ENCODE data around the gene PPP1R17.

DNA sequence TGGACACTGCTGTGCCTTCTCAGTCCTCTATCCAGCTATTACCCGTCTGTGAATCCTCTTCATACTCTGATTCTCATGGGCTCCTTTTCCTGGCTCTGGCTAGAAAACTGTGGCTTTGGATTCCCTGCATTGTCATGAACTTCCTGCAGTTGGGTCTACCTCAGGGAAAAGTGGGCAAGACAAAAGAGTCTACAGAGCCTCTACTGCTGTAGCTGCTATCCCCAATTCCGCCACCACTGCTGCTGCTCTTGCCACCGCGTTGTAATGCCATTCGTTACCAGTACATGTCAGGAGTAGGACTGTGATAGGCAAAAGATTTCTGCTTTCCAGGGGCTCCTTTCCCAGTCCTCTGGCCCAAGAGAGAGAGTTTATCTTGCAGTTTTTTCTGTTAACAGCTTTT lies 23.9 kb upstream of the PPP1R17 start:
- TF ChIP-seq JUND (IDR thresholded peaks at IDR 0.05) (no peak), CTCF (IDR thresholded peaks at IDR 0.05; ENCODE audit: low read depth, low read length, missing input control) (no peak), MAX (IDR thresholded peaks at IDR 0.05) (no peak), RXRA (IDR thresholded peaks at IDR 0.05) (no peak), YY1 (IDR thresholded peaks at IDR 0.05) (no peak), GABPA (IDR thresholded peaks at IDR 0.05 in 1 of 2, conservative IDR thresholded peaks at IDR 0.05 in 1 of 2) (no peak)
- TF ChIP-seq, protein P1, sequence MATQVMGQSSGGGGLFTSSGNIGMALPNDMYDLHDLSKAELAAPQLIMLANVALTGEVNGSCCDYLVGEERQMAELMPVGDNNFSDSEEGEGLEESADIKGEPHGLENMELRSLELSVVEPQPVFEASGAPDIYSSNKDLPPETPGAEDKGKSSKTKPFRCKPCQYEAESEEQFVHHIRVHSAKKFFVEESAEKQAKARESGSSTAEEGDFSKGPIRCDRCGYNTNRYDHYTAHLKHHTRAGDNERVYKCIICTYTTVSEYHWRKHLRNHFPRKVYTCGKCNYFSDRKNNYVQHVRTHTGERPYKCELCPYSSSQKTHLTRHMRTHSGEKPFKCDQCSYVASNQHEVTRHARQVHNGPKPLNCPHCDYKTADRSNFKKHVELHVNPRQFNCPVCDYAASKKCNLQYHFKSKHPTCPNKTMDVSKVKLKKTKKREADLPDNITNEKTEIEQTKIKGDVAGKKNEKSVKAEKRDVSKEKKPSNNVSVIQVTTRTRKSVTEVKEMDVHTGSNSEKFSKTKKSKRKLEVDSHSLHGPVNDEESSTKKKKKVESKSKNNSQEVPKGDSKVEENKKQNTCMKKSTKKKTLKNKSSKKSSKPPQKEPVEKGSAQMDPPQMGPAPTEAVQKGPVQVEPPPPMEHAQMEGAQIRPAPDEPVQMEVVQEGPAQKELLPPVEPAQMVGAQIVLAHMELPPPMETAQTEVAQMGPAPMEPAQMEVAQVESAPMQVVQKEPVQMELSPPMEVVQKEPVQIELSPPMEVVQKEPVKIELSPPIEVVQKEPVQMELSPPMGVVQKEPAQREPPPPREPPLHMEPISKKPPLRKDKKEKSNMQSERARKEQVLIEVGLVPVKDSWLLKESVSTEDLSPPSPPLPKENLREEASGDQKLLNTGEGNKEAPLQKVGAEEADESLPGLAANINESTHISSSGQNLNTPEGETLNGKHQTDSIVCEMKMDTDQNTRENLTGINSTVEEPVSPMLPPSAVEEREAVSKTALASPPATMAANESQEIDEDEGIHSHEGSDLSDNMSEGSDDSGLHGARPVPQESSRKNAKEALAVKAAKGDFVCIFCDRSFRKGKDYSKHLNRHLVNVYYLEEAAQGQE (IDR thresholded peaks at IDR 0.05): no peak

Data from liver (tissue), 3 donors.